HG03196 (cell line): ENCODE data around the gene TNRC18.

Experiments
- ATAC-seq: cut with Tn5 transposase; IDR thresholded peaks from one replicate; pipeline ENCODE4 v1.9.1; 2021; ENCODE audit not compliant: unreplicated experiment

TNRC18 gene

GRCh38 chr7:5450549-5451327, 27.1 kb upstream of the TNRC18 start:
- ATAC-seq, result no peak

- no peak for ATAC-seq
Measured at GRCh38 chr7:5448378-5449037, 24.9 kb upstream of the TNRC18 start.

- ATAC-seq, result no peak
Measured at GRCh38 chr7:5445981-5446594, 22.5 kb upstream of the TNRC18 start.

GRCh38 chr7:5443678-5444077, 20.0 kb upstream of the TNRC18 start:
- no peak for ATAC-seq

- ATAC-seq, result no peak
Measured at GRCh38 chr7:5442757-5443305, 19.2 kb upstream of the TNRC18 start.

GRCh38 chr7:5441840-5442503, 18.3 kb upstream of the TNRC18 start:
- no peak for ATAC-seq

- ATAC-seq, result no peak
Measured at GRCh38 chr7:5439572-5440496, 16.2 kb upstream of the TNRC18 start.

- ATAC-seq, result no peak
Measured at GRCh38 chr7:5439209-5439571, 15.6 kb upstream of the TNRC18 start.

- no peak for ATAC-seq
Measured at GRCh38 chr7:5437987-5438386, 14.4 kb upstream of the TNRC18 start.

- no peak for ATAC-seq
Measured at GRCh38 chr7:5437348-5437892, 13.8 kb upstream of the TNRC18 start.

- ATAC-seq, result no peak
Measured at GRCh38 chr7:5436003-5436678, 12.5 kb upstream of the TNRC18 start.

GRCh38 chr7:5435291-5436002, 11.8 kb upstream of the TNRC18 start:
- ATAC-seq, result no peak

GRCh38 chr7:5433181-5433580, 9.5 kb upstream of the TNRC18 start:
- ATAC-seq, result no peak

GRCh38 chr7:5432691-5433090, 9.1 kb upstream of the TNRC18 start:
- ATAC-seq, result no peak

GRCh38 chr7:5431560-5432015, 8.0 kb upstream of the TNRC18 start:
- no peak for ATAC-seq

- no peak for ATAC-seq
Measured at GRCh38 chr7:5430612-5430947, 6.9 kb upstream of the TNRC18 start.

GRCh38 chr7:5429857-5430611, 6.4 kb upstream of the TNRC18 start:
- ATAC-seq, result no peak

- no peak for ATAC-seq
Measured at GRCh38 chr7:5429253-5429856, 5.7 kb upstream of the TNRC18 start.
